IMR-90 (cell line): Measurements from ENCODE around the gene IFIT1B. TPM values are rescaled to one million over a fixed set of nuclear protein-coding genes. Genes with fewer than 3 reads are reported as not detected.
A peak's percentile ranks its signal among the peaks of the same experiment; 100 is the strongest.

ENCODE experiments used
- ATAC-seq: fragments of 200-7000 bp; cut with Tn5 transposase; 2 replicates; pipeline ENCODE4 v1.9.1; 2020; ENCODE audit warnings: low read depth, mild to moderate bottlenecking, moderate library complexity
- BruUV-seq: library from RNA; stranded (reverse); fragments of 400-500 nt; replicated peaks from 2 replicates; lab custom pipeline; 2021; lab: Mats Ljungman, UMichigan
- CTCF ChIA-PET: fragments of 300-600 bp; formaldehyde crosslinking; extraction: SDS; loops from one replicate; lab custom pipeline; 2021; ENCODE audit warnings: antibody characterized with exemption; lab: Yijun Ruan, JAX
- POLR2A ChIA-PET: fragments of 300-600 bp; sonication (Branson Sonifier 250); formaldehyde crosslinking; loops from one replicate; lab custom pipeline; 2022; ENCODE audit warnings: antibody characterized with exemption; ENCODE audit not compliant: unreplicated experiment; lab: Charles Lee
- DNase-seq: peaks from one replicate; pipeline ENCODE4 v3.0.0; 2013
- H2AFZ ChIP-seq: replicated peaks from 2 replicates; pipeline ENCODE3; 2013; ENCODE audit warnings: low read length, mild to moderate bottlenecking; ENCODE audit not compliant: poor library complexity
- H2AK5ac ChIP-seq: 2 replicates; pipeline ENCODE4 v1.6.1; 2013; ENCODE audit warnings: low read depth, low read length, inconsistent platforms
- H2AK9ac ChIP-seq: replicated peaks from 2 replicates; pipeline ENCODE3; 2013; ENCODE audit warnings: mild to moderate bottlenecking, low read depth, low read length, moderate library complexity; ENCODE audit not compliant: poor library complexity
- H2BK120ac ChIP-seq: 2 replicates; pipeline ENCODE4 v1.6.1; 2013; ENCODE audit warnings: low read depth, low read length, inconsistent platforms
- H2BK15ac ChIP-seq: 3 replicates; pipeline ENCODE4 v1.6.1; 2013; ENCODE audit warnings: low read depth, low read length, inconsistent platforms
- H2BK20ac ChIP-seq: 2 replicates; pipeline ENCODE4 v1.6.1; 2013; ENCODE audit warnings: low read depth, mild to moderate bottlenecking, inconsistent platforms, low read length, moderate library complexity
- H2BK5ac ChIP-seq: 2 replicates; pipeline ENCODE4 v1.6.1; 2013; ENCODE audit warnings: mild to moderate bottlenecking, low read depth, low read length, inconsistent platforms; ENCODE audit not compliant: poor library complexity, severe bottlenecking
- H3K14ac ChIP-seq: replicated peaks from 2 replicates; pipeline ENCODE4 v1.6.1; 2013; ENCODE audit warnings: low read depth, low read length, inconsistent platforms
- H3K18ac ChIP-seq: 2 replicates; pipeline ENCODE4 v1.6.1; 2013; ENCODE audit warnings: low read depth, low read length, control low read depth
- H3K23ac ChIP-seq: 2 replicates; pipeline ENCODE4 v1.6.1; 2013; ENCODE audit warnings: low read depth, low read length, inconsistent platforms
- H3K27ac ChIP-seq: 2 replicates; pipeline ENCODE4 v1.5.1; 2013; ENCODE audit warnings: mild to moderate bottlenecking, control low read depth, low read length; ENCODE audit not compliant: insufficient read depth
- H3K27me3 ChIP-seq: 2 replicates; pipeline ENCODE4 v1.6.1; 2013; ENCODE audit warnings: low read length; ENCODE audit not compliant: control insufficient read depth, insufficient read depth
- H3K36me3 ChIP-seq: 2 replicates; pipeline ENCODE4 v1.6.1; 2013; ENCODE audit warnings: low read length, mixed read lengths; ENCODE audit not compliant: control insufficient read depth, insufficient read depth
- H3K4ac ChIP-seq: 2 replicates; pipeline ENCODE4 v1.6.1; 2013; ENCODE audit warnings: low read depth, low read length, inconsistent platforms
- H3K4me1 ChIP-seq: 2 replicates; pipeline ENCODE4 v1.6.1; 2013; ENCODE audit warnings: low read length, mixed read lengths; ENCODE audit not compliant: control insufficient read depth, insufficient read depth
- H3K4me2 ChIP-seq: 2 replicates; pipeline ENCODE4 v1.6.1; 2013; ENCODE audit warnings: low read depth, mild to moderate bottlenecking, control low read depth, low read length, moderate library complexity
- H3K4me3 ChIP-seq: 2 replicates; pipeline ENCODE4 v1.5.1; 2013; ENCODE audit warnings: low read depth, mild to moderate bottlenecking, control low read depth, low read length, moderate library complexity; ENCODE audit not compliant: insufficient read depth
- H3K56ac ChIP-seq: 2 replicates; pipeline ENCODE4 v1.6.1; 2013; ENCODE audit warnings: low read length, inconsistent platforms; ENCODE audit not compliant: insufficient read depth; ENCODE audit errors: extremely low read depth
- H3K79me1 ChIP-seq, 2 experiments: 2 replicates each; pipeline ENCODE4 v1.6.1; 2013; ENCODE audit warnings: low read length in 2 of 2, inconsistent platforms in 1 of 2, low read depth in 1 of 2
- H3K9ac ChIP-seq: 2 replicates; pipeline ENCODE4 v1.6.1; 2013; ENCODE audit warnings: low read depth, low read length, control low read depth
- H3K9me1 ChIP-seq: 2 replicates; pipeline ENCODE4 v1.6.1; 2013; ENCODE audit warnings: low read length, inconsistent platforms; ENCODE audit not compliant: insufficient read depth
- H3K9me3 ChIP-seq: 2 replicates; pipeline ENCODE4 v1.6.1; 2013; ENCODE audit warnings: low read length; ENCODE audit not compliant: control insufficient read depth, insufficient read depth
- H4K20me1 ChIP-seq: 2 replicates; pipeline ENCODE4 v1.6.1; 2013; ENCODE audit warnings: low read length, inconsistent platforms; ENCODE audit not compliant: insufficient read depth
- H4K5ac ChIP-seq: 2 replicates; pipeline ENCODE4 v1.6.1; 2013; ENCODE audit warnings: mild to moderate bottlenecking, low read depth, low read length, control low read depth
- H4K8ac ChIP-seq, 2 experiments: 2 replicates each; pipeline ENCODE4 v1.6.1; 2013; ENCODE audit warnings: low read depth in 2 of 2, low read length in 2 of 2, control low read depth in 1 of 2, inconsistent platforms in 1 of 2
- H4K91ac ChIP-seq: 2 replicates; pipeline ENCODE4 v1.6.1; 2013; ENCODE audit warnings: low read depth, low read length, inconsistent platforms; ENCODE audit not compliant: insufficient read depth
- CTCF ChIP-seq: conservative IDR thresholded peaks from 2 replicates; pipeline ENCODE4 v1.5.1; 2012; ENCODE audit warnings: mild to moderate bottlenecking, low read depth, low read length, improper control_type of control experiment
- ELK1 ChIP-seq: fragments of 150-350 bp; IDR thresholded peaks from 2 replicates; pipeline ENCODE4 v1.6.1; 2016; ENCODE audit warnings: low read depth, mild to moderate bottlenecking, low read length, moderate library complexity, borderline replicate concordance
- RAD21 ChIP-seq: IDR thresholded peaks from 2 replicates; pipeline ENCODE4 v1.6.1; 2012; ENCODE audit warnings: low read length, improper control_type of control experiment
- SMC3 ChIP-seq: fragments of 150-350 bp; IDR thresholded peaks from 2 replicates; pipeline ENCODE4 v1.6.1; 2016; ENCODE audit warnings: low read depth, mild to moderate bottlenecking, antibody characterized with exemption, low read length, moderate library complexity
- WGBS, 2 experiments: methylation state at CpG; one replicate each; pipeline versions ENCODE4 v1.1.5 to v1.1.7; 2013; ENCODE audit warnings: missing lambda C conversion rate in 2 of 2; ENCODE audit not compliant: insufficient read length in 1 of 2; ENCODE audit errors: extremely low coverage in 2 of 2; 5-methylcytosine and 5-hydroxymethylcytosine counted together
- dilution Hi-C: fragments of 300-500 bp; cut with HindIII; formaldehyde crosslinking; loops from one replicate; pipeline ENCODE4 v1.14.3; 2018; ENCODE audit warnings: low sequenced_read_pairs; ENCODE audit not compliant: unreplicated experiment
- in situ Hi-C: fragments of 300-500 bp; cut with MboI; formaldehyde crosslinking; loops from 3 replicates; pipeline ENCODE4 v1.14.3; 2019; ENCODE audit warnings: low sequenced_read_pairs, inconsistent platforms, mixed read lengths
- intact Hi-C: fragments of 100-400 bp; cut with micrococcal nuclease; formaldehyde crosslinking; loops from 2 replicates; pipeline ENCODE4 v1.10.0; 2022
- polyA plus RNA-seq, 3 experiments: library from polyadenylated mRNA; depleted of rRNA; stranded (reverse); fragments of >200 nt; gene quantifications; 2 replicates each; pipeline ENCODE4 v1.2.3, GENCODE V29; 2012; ENCODE audit warnings: low replicate concordance in 1 of 3
- total RNA-seq: library from RNA; depleted of rRNA; stranded (reverse); fragments of >200 nt; gene quantifications from 2 replicates; pipeline ENCODE4 v1.2.3, GENCODE V29; 2012

Gene IFIT1B
- total and polyA plus RNA-seq, 2 of the 4 experiments (the other 2 are of a cell fraction), result not detected

GRCh38 chr10:89426230-89426868 is 48.5 kb downstream of the IFIT1B start:
- peak overlapping the region; percentile 70 for H2AFZ ChIP-seq
- peak overlapping the region; percentile 58; the same call in 1 of the 2 replicates for H3K18ac ChIP-seq
- no peaks in the 10 kb centered on the region for H4K20me1 ChIP-seq
- H3K36me3 ChIP-seq, result no peaks in the 10 kb centered on the region
- ChIA-PET POLR2A (no interaction called here), CTCF (interaction anchor here (1.0 to 1.2 kb wide), 3 partner anchors 40 to 138 kb away, joined by 3 read pairs; partner anchors contain the start of gene IFIT2)
- no peaks in the 10 kb centered on the region for H3K27me3 ChIP-seq
- peak overlapping the region; percentile 92 for H2BK120ac ChIP-seq
- peak overlapping the region; percentile 36 for H3K23ac ChIP-seq
- peak overlapping the region; percentile 65 for H2BK5ac ChIP-seq
- peaks cover 15% of the 10 kb centered on the region for H3K4me1 ChIP-seq
- no peaks in the 10 kb centered on the region for H3K9me3 ChIP-seq
- H3K14ac ChIP-seq, result peak overlapping the region; percentile 65; the same call in 1 of the 2 replicates
- BruUV-seq, result no TSS peak
- peak overlapping the region; percentile 90 for H2BK20ac ChIP-seq
- no peak overlapping the region for H3K4me2 ChIP-seq
- H3K9me1 ChIP-seq, result peaks cover 7% of the 10 kb centered on the region
- dilution Hi-C loops (no loop called here), in situ Hi-C loops (loop anchor here (5.0 to 25.0 kb wide), 3 partner anchors 136 to 1436 kb away; partner anchors contain the start of genes HTR7 and RPP30), intact Hi-C loops (loop anchor here (1.0 to 10.0 kb wide), 8 partner anchors 54 to 1438 kb away; partner anchors contain the start of genes KIF20B and PANK1)
- no peaks in the 10 kb centered on the region for H3K79me1 ChIP-seq
- DNase-seq (peak; percentile 75), ATAC-seq (peak; percentile 77)
- peak overlapping the region; percentile 74 for H2AK9ac ChIP-seq
- peak overlapping the region; percentile 41; the same call in 1 of the 2 replicates for H2AK5ac ChIP-seq
- 78% methylated on average over 3 of the region's 5 CpGs; no CpG with 5 or more reads in 1 of the 2 experiments for WGBS, 2 experiments
- no peak overlapping the region for H3K9ac ChIP-seq
- H2BK15ac ChIP-seq, result peak overlapping the region; percentile 73; the same call in 1 of the 3 replicates
- no peak overlapping the region for H3K56ac ChIP-seq
- H3K27ac ChIP-seq, result no peak overlapping the region
- peak overlapping the region; percentile 85 for H3K4ac ChIP-seq
- peak overlapping the region; percentile 43; the same call in 1 of the 2 replicates for H4K5ac ChIP-seq
- peak; percentile 89 for TF ChIP-seq CTCF
- TF ChIP-seq SMC3, result peak; percentile 90
- TF ChIP-seq ELK1, result no peak
- peak; percentile 92 for TF ChIP-seq RAD21
- peak overlapping the region in 1 of 2 experiments; percentile 76; a peak in 2 of 4 replicates for H4K8ac ChIP-seq
- no peak overlapping the region for H3K4me3 ChIP-seq
- peak overlapping the region; percentile 13; the same call in 1 of the 2 replicates for H4K91ac ChIP-seq
